Measurements from ENCODE around the gene ST3GAL3.

Gene ST3GAL3

DNA sequence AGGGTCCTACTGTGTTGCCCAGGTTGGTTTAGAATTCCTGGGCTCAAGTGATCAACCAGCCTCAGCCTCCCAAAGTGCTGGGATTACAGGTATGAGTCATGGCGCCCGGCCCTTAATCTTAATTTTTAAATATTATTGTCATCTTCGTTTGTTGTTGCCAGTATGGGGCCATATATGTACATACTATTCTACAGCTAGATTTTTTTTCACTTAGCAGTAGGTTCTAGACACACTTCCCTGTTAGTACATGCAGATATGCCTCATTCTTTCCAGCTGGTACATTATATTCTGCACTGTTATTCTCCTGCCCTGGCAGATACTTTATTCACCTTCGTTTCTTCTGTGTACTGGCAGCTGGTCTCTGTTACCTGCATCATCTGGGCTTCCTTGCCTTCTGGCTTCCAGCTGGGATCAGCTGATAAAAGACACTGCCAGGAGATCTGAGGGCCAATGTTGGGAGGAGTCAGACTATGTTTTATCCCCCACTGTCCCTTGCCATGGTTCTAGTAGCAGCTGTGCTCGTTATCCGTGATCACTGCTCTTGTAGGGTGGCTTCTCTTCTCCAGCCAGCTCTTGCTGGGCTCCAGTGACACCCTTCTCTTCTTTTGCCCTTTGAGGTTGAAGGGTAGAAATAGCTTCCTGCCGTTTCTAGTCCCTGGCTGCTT lies 24.7 kb downstream of the ST3GAL3 start:
- H3K4me3 ChIP-seq (ENCODE audit: low read length), result no peak overlapping the region
- DNase-seq (ENCODE audit: low read depth), result no peak
- TF ChIP-seq, protein P1, sequence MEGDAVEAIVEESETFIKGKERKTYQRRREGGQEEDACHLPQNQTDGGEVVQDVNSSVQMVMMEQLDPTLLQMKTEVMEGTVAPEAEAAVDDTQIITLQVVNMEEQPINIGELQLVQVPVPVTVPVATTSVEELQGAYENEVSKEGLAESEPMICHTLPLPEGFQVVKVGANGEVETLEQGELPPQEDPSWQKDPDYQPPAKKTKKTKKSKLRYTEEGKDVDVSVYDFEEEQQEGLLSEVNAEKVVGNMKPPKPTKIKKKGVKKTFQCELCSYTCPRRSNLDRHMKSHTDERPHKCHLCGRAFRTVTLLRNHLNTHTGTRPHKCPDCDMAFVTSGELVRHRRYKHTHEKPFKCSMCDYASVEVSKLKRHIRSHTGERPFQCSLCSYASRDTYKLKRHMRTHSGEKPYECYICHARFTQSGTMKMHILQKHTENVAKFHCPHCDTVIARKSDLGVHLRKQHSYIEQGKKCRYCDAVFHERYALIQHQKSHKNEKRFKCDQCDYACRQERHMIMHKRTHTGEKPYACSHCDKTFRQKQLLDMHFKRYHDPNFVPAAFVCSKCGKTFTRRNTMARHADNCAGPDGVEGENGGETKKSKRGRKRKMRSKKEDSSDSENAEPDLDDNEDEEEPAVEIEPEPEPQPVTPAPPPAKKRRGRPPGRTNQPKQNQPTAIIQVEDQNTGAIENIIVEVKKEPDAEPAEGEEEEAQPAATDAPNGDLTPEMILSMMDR (conservative IDR thresholded peaks at IDR 0.05; ENCODE audit: low read length), result no peak

DNA sequence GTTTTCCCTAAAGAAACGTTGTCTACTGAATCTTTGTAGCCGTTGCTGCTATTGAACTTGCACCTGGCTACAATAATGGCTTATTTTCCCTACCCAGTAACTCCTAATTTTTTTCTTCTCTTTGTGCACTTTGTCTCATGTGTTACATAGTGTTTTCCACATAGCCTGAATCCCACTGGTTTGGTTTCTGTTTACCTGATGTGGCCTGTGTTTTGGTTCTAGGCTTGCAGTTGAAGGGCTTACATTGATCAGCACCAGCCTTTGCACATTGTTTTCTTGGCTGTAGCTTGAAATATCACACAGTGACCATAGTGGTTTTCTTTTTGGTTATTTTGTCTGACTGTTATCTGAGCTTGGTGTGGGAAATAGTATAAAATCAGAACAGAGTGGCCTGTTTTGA lies 29.5 kb downstream of the ST3GAL3 start:
- DNase-seq (ENCODE audit: low read depth), result no peak
- TF ChIP-seq, protein P1 (conservative IDR thresholded peaks at IDR 0.05; ENCODE audit: low read length), result no peak
- H3K4me3 ChIP-seq (ENCODE audit: low read length), result no peak overlapping the region

DNA sequence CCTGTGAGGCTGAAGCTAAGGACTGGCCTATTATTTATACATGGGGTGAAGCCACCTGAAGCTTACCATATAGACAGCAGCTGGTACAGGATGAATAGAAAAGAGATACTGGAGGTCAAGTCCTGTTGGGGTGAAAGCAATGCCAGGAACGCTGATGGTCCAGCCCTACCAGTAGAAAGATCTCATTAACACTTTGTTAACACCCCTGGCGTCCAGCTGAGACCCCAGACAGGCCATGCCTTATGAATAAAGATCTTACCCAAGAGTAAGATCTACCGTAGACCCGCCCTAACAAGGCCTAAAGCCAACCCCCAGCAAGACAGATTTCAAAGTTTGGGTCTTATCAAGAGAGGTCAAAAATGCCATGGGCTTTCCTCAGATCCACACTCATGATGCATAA lies 34.7 kb downstream of the ST3GAL3 start:
- TF ChIP-seq, protein P1 (conservative IDR thresholded peaks at IDR 0.05; ENCODE audit: low read length), result no peak
- H3K4me3 ChIP-seq (ENCODE audit: low read length), result no peak overlapping the region
- no peak for DNase-seq (ENCODE audit: low read depth)

DNA sequence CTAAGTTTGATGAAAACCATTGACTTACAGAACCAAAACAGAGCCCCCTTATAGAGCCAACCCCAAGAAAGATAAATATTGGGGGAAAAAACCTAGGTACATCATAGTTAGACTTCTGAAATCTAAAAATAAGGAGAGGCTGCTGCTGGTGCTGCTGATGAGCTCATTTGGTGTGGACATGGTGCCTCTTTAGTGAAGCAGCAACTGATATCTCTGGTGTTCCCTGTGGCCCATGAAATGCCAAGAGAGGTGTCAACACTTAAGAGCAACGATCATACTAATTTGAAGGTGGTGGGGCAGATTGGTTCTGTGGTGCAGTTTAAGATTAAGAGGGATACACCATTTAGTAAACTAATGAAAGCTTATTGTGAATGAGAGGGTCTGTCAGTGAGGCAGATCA lies 35.9 kb downstream of the ST3GAL3 start:
- DNase-seq (ENCODE audit: low read depth), result no peak
- TF ChIP-seq, protein P1 (conservative IDR thresholded peaks at IDR 0.05; ENCODE audit: low read length), result no peak
- no peak overlapping the region for H3K4me3 ChIP-seq (ENCODE audit: low read length)

DNA sequence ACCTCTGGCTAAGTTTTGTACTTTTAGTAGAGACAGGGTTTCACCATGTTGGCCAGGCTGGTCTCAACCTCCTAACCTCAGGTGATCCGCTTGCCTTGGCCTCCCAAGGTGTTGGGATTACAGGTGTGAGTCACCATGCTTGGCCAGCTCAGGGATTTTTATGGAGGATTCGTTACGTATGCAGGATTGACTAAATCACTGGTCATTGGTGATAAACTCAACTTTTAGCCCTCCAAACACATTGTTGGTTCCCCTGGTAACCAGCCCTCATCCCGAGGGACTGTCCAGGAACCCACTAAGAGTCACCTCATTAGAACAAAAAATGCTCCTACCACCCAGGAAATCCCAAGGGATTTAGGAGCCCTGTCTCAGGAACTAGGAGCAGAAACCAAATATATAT lies 40.4 kb downstream of the ST3GAL3 start:
- TF ChIP-seq, protein P1 (conservative IDR thresholded peaks at IDR 0.05; ENCODE audit: low read length), result no peak
- DNase-seq (ENCODE audit: low read depth), result no peak
- H3K4me3 ChIP-seq (ENCODE audit: low read length), result no peak overlapping the region

DNA sequence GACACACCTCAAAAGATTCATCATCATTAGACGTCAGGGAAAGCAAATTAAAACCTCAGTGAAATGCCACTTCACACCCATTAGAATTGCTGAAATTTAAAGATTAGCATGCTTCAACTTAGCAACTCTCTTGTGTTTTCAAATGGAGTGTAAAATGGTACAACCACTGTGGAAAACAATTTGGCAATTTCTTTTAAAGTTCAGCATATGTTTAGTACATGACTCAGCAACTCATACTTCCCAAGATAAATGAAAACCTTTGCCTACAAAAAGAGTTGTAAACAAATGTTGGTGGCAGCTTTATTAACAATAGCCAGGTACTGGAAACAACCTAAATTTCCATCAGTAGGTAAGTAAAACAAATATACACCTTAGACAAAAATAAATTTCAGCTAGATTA lies 42.7 kb downstream of the ST3GAL3 start:
- TF ChIP-seq, protein P1 (conservative IDR thresholded peaks at IDR 0.05; ENCODE audit: low read length), result no peak
- no peak overlapping the region for H3K4me3 ChIP-seq (ENCODE audit: low read length)
- no peak for DNase-seq (ENCODE audit: low read depth)

DNA sequence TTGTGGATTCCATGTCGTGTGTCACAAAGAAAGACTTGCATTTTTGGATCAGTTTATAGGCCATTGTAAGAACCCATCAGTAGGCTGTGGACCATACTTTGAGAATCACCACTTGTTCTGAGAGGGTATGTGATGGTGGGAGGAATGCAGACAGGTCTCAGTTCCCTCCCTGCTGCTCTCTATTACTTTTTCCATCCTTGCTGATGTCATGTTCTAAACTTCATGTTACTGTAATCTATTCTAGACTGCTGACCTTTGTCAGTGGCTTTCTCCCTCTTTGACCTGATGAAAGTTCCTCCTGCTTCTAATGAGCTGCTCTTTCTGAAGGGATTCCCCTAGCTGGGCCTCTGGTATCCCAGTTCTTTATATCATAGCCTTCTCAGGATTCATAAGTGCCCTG lies 46.1 kb downstream of the ST3GAL3 start:
- TF ChIP-seq, protein P1 (conservative IDR thresholded peaks at IDR 0.05; ENCODE audit: low read length), result no peak
- no peak overlapping the region for H3K4me3 ChIP-seq (ENCODE audit: low read length)
- no peak for DNase-seq (ENCODE audit: low read depth)

All from AG10803 (cell line).